SH-SY5Y (cell line): ENCODE measurements around the gene CYP3A4.

Experiments
- GATA2 ChIP-seq: IDR thresholded peaks from 2 replicates; pipeline ENCODE4 v1.6.1; 2011; ENCODE audit warnings: mild to moderate bottlenecking, low read depth, low read length
- GATA3 ChIP-seq: IDR thresholded peaks from 2 replicates; pipeline ENCODE4 v1.6.1; 2011; ENCODE audit warnings: low read depth, mild to moderate bottlenecking, low read length, moderate library complexity

CYP3A4 gene

DNA sequence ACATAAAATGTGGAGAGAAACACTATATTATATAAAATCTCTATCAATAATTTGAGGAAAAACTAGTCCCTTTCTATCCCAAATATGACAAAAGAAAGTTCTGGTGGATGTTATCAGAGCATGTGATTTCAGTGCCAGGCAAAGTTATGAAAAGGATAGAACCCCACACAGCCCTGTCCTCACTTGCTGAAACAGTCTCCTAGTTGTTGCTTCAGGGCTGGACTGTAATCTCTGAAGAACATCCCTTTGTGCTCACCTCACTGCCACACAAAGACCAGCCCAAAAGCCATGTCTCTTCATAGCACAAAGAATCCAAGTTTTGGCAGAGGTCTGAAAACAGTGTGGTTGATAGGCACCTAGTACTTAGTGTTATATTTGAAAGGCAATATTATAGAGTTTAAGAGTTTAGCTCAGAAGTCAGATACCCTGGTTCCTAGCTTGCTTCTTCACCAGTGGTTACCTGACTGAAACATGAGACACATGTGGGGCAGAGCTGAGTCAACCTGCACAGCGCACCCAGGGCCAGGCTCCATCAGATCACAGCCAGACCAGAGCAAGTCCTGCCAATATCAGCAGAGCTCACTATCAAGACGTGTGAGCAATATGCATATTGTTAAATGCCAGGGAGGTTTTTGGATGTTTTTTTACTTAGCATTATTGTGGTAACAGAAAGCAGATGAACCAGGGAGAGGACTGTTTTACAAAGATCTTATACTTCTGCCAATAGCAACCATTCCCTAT, 74.0 kb downstream of the CYP3A4 start:
- TF ChIP-seq GATA2 (no peak), GATA3 (no peak)

DNA sequence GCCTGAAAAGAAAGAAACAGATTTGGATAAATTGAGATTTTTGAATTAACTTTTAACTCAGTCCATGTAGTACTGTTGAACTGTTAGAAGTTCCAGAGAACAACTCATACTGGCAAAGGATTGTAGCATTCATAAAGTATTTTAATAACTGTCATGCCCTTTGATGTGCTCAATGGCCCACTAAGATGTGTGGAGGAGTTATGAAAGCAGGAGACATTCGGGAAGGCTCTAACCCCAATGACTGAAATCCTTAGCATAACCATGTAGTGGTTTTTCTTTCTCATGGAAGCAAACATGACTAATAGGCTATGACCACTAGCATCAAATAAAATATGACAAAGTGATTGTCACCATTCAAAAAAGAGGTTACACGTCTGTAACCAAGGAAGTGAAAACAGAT, 74.7 kb downstream of the CYP3A4 start:
- no peak for TF ChIP-seq GATA3
- no peak for TF ChIP-seq GATA2

DNA sequence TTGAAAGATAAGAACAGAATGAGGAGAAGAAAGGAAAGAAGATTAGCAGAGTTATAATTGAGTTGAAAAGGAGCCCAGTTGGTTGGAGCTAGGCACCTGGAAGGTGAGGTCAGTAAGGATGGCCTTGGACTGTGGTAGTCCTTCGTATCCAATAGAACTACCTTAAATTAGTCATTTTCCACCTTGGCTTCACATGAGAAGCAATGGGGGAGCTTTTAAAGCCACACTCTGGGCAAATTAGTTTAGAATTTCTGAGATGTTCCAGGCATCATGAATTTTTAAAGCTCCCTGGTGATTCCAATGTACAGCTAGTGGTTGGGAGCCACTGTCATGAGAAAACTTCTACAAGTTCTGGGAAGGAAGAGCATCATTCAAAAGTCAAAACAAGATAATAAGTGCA, 76.9 kb downstream of the CYP3A4 start:
- TF ChIP-seq GATA3 (no peak), GATA2 (no peak)
